Gastrocnemius medialis (tissue), 4 donors: ENCODE results near the gene USH1G.

Source experiments
- POLR2A ChIP-seq, 2 donors: fragments of 450-650 bp; IDR thresholded peaks; one replicate each; pipeline ENCODE4 v1.6.1; 2017; ENCODE audit warnings: antibody characterized with exemption in 2 of 2, mild to moderate bottlenecking in 2 of 2, moderate library complexity in 2 of 2
- TF ChIP-seq, protein P1 (sequence below), 5 experiments: fragments of 450-650 bp in 3 of 5; fragments of 200-600 bp in 2 of 5; sonication (generic) in 2 of 5; IDR thresholded peaks in 4 of 5; conservative IDR thresholded peaks in 1 of 5; 1 replicate in 4 of 5; 2 replicates in 1 of 5; pipeline ENCODE4 v1.5.1; 2016 to 2019; ENCODE audit warnings: antibody characterized with exemption in 5 of 5, mild to moderate bottlenecking in 3 of 5, moderate library complexity in 3 of 5

DNA sequence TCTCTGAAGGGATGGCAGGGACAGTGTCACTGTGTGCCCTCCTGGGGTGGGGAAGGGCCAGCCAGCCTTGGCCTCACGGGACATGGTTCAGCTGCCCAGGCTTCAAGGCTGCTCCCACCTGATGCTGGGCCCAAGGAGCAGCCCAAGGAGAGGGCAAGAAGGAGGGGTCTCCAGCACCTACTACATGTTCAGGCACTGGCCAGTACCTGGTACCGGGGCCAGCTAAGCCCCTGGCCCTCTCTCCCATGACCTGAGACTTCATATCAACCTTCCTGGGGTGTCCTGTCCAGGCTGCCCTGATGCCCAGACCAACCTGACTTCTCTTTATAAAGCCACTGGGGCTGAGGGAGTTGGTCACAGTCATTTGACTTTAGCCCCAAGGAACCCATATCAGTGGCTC, 1.3 kb downstream of the USH1G start:
- TF ChIP-seq, protein P1, sequence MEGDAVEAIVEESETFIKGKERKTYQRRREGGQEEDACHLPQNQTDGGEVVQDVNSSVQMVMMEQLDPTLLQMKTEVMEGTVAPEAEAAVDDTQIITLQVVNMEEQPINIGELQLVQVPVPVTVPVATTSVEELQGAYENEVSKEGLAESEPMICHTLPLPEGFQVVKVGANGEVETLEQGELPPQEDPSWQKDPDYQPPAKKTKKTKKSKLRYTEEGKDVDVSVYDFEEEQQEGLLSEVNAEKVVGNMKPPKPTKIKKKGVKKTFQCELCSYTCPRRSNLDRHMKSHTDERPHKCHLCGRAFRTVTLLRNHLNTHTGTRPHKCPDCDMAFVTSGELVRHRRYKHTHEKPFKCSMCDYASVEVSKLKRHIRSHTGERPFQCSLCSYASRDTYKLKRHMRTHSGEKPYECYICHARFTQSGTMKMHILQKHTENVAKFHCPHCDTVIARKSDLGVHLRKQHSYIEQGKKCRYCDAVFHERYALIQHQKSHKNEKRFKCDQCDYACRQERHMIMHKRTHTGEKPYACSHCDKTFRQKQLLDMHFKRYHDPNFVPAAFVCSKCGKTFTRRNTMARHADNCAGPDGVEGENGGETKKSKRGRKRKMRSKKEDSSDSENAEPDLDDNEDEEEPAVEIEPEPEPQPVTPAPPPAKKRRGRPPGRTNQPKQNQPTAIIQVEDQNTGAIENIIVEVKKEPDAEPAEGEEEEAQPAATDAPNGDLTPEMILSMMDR (IDR thresholded peaks at IDR 0.05 in 4 of 5, conservative IDR thresholded peaks at IDR 0.05 in 1 of 5): no peak
- no peak for TF ChIP-seq POLR2A (IDR thresholded peaks at IDR 0.05)
